ENCODE data around the gene LCN10.
"Not testable (repeated sequence)": the region's sequence is repeated elsewhere in the genome, so short reads cannot be mapped to it uniquely, and the experiment has no call there.

LCN10 gene

DNA sequence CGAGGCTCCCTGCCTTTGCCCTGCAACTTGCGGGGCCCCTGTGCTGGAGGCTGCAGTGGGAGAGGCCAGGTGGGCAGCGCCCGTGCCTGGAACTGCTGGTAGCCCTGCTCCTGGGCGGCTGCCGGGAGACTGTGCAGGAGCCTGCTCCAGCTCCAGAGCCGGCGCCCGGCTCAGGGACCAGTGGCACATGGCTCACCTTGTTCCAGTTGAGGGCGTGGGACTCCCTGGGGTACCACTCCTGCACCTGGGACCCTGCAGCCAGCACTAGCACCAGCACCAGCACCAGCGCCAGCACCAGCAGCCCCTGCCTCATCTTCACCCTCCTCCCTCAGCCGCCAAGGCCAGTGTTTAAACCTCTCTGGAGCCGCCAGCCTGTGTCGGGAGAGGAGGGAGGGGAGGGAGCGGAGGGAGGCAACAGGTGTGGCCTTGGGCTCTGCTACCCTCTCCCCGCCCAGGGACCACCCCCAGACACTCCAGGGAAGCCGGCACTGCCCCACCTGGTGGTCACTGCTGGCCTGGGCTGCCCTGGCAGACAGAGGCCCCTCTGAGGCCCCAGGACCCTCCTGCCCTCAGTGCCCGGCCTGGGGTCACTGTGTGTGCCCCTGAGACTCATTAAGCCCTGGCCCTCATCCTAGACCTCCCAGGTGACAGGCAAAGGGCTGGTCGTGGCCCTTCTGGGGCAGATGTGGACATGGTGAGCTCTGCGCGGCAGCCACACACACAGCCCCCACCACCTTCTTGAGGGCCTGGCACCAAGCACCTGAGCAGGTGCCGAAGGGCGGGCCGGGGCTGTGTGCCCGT lies at the start of gene LCN10:
Gene LCN10, minus strand, starts transcription at position 350 of the 801 bp plus-strand sequence. Its CDS starts 37 bp downstream, at position 313.
- no peak for DNase-seq

DNA sequence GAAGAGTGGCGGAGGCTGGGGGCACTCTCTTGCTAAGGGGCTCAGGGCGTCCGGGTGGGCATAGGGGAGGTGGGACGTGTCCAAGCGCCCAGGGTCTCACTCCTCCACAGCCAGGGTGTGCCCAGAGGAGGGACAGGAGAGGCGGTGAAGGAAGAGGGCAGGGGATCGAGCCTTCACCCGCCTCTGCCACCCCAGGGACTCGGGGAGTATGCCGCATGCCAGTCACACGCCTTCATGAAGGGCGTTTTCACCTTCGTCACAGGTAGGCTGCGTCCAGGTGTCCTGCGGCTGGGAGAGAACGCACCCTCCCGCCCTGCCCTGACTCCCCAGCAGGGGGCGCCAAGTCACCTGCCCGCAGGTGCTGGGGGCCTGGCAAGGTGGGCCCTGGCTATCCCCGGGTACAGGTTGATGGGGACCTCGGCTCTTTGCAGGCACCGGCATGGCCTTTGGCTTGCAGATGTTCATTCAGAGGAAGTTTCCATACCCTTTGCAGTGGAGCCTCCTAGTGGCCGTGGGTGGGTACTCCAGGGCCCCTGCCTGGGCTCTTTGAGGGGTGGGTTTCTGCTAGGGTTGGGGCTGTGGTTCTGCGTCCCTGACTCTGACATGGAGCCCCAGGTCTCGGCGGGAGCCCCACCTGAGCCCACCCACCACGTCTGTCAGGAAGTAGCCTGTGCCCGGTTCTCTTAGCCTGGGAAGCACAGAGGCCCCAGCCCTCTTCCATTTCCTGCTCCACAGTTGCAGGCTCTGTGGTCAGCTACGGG lies 49.0 kb upstream of the LCN10 start:
- no peak for DNase-seq

- DNase-seq: peak; percentile 100
These were observed 48.1 kb upstream of the LCN10 start, which contains the start of gene TMEM141 for GRCh38 chr9:136790640-136791515. TSS of gene TMEM141 (plus strand) at chr9:136791344. CDS start at chr9:136791371, 27 bp downstream.

DNA sequence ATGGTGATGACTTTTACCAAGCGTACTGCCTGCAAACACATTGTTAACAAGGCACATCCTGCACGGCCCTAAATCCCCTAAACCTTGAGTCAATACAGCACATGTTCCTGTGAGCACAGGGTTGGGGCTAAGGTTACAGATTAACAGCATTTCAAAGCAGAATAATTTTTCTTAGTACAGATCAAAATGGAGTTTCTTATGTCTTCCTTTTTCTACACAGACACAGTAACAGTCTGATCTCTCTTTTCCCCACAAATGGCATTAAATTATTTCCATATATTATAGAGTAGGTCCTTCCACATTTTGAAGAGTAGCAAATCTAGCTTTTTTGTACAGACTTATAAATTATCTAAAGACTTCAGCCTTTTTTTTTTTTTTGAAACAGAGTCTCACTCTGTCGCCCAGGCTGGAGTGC lies 46.8 kb upstream of the LCN10 start:
- no peak for DNase-seq

DNA sequence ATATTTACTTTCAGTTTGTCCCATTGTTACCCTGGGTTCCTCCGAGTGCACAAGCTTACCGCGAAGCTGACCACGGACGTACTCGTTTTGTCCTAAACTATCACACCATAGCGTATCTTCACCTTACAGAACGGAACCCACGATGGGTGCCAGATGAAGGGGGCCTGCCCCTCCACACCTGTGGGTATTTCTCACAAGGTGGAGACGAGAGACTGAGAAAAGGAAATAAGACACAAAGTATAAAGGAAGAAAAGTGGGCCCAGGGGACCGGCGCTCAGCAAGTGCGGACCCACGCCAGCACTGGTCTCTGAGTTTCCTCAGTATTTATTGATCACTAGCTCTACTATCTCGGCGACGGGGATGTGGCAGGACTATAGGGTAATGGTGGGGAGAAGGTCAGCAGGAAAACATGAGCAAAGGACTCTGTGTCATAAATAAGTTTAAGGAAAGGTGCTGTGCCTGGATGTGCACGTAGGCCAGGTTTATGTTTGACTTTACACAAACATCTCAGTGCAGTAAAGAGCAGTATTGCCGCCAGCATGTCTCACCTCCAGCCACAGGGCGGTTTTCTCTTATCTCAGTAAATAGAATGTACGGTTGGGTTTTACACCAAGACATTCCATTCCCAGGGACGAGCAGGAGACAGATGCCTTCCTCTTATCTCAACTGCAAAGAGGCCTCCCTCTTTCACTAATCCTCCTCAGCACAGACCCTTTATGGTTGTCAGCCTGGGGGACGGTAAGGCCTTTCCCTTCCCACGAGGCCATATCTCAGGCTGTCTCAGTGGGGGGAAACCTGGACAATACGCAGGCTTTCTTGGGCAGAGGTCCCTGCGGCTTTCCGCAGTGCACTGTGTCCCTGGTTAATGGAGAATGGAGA lies 46.1 kb upstream of the LCN10 start:
- DNase-seq: not testable (repeated sequence)

- DNase-seq: peak; percentile 62 to 65
These were observed 45.1 kb upstream of the LCN10 start for GRCh38 chr9:136787690-136788400.

DNA sequence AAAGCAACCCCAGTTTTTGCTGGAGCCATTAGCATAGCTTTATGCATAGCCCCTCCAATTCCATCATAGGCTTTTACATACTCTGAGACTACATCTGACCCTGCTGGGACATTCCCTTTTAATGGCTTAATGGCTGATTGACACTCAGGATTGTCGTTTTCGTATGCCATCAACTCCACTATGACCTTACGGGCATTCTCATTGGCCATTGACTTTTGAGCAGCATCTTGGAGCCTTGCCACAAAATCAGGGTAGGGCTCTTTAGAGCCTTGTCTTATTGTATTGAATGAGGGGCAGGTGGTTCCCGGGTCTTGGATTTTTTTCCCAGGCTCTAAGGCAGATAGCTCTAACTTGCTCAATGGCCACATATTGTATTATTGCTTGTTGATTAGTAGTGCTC lies 44.2 kb upstream of the LCN10 start:
- DNase-seq: not testable (repeated sequence)

GRCh38 chr9:136786451-136786850 lies 43.7 kb upstream of the LCN10 start:
- DNase-seq: peak; percentile 57 to 60

DNA sequence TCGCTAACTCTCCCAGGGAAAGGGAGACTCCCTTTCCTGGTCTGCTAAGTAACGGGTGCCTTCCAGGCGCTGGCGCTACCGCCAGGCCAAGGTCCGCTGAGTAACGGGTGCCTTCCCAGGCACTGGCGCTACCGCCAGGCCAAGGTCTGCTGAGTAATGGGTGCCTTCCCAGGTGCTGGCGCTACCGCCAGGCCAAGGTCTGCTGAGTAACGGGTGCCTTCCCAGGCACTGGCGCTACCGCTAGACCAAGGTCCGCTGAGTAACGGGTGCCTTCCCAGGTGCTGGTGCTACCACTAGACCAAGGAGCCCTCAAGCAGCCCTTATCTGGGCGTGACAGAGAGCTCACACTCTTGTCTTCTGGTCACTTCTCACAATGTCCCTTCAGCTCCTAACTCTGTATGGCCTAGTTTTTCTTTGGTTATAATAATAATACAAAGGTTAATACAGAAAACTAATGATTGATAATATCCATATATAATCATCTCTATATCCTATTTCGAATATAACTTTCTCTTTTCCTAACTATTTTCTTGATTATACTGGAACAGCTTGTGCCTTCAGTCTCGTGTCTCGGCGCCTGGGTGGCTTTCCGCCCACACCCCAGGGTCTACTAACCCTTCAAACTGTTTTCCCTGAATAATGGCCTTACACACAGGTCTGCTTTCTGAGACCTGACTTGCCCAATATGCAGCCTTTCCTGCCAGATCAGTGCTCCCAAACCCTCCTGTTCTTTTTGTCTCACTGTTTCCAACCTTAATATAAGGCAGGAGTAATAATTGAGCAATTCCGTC lies 43.0 kb upstream of the LCN10 start:
- not testable (repeated sequence) for DNase-seq

- DNase-seq: no peak
These were observed 42.2 kb upstream of the LCN10 start for GRCh38 chr9:136784997-136785361.

DNA sequence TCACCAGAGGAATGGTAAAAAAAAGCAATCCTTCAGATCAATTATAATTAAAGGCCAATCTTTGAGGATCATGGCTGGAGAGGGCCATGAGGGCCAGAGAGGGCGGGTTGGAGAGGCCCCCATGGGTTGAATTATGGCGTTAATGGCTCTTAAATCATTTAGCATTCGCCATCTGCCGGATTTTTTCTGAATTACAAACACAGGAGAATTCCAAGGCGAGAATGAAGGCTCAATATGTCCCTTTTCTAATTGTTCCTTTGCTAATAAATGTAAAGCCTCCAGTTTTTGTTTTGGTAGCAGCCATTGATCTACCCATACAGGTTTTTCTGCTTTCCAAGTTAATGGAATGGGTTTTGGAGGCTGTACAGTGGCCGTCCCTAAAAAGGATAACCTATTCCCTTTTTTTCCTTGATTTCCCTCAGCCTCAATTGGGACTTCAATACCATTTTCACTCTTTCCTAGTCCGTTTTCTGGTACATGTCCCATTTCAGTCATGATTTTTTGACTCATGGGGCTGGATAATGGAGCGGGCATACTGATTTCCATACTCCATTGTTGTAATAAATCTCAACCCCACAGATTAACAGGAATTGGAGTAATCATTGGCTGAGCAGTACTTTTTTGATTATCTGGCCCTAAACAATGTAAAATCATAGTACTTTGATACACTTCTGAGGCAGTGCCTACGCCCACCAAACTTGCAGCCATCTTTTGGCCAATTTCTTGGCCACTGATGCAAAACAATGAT lies 41.7 kb upstream of the LCN10 start:
- no peak for DNase-seq

- no peak for DNase-seq
These were observed 39.7 kb upstream of the LCN10 start for GRCh38 chr9:136782452-136782851.

GRCh38 chr9:136779808-136780207 lies 37.1 kb upstream of the LCN10 start:
- DNase-seq: no peak

DNA sequence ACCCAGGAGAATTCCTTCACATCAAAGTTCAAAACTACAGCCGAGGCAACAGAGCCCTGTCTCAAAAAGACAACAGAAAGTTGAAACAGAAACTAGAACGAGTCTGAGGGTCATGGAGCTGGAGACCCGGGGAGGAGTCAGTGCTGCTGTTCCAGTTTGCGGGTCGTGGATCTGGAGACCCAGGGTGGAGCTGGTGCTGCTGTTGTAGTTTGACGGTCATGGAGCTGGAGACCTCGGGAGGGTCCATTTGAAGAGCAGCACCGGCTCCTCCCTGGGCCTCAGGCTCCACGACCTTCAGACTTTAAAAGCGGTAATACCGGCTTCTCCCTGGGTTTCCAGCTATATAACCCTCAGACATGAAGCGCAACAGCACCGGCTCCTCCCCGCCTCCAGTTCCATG lies 34.6 kb upstream of the LCN10 start:
- no peak for DNase-seq

DNA sequence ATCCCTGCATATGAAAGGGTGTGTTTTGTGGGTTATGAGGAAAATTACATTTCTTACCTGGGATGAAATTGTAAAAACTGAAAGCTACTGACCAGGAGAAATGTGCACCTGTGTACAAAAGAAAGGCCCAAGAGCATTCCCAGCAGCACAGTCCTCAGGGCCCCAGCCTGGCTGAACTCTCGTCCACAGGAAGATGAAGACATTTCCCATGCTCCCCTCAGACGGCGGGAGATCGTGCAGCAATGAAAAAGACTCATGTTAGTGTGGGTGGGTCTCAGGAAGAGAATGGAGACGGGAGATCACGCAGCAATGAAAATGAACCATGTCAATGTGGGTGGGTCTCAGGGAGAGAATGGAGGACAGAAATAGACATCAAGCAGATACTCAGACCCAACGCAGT lies 34.2 kb upstream of the LCN10 start:
- no peak for DNase-seq

DNA sequence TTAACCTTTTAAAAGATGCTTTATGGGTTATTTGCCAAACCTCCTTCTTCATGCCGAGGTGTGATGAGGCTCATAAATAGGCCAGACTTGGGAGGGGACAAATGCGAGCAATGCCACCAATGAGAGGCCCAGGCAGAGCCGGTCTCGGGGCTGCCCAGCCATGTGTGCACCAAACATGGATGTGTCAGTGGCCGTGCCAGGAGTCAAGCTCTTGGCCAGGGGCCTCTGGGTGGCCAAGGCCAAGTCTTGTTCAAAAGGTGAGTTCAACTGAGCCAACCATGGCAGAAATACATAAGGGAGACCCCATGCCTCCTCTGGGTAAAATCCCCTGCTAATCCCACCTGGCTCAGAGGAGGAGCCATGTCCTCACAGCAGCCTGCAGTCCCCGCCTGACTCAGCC lies 32.5 kb upstream of the LCN10 start:
- no peak for DNase-seq

DNA sequence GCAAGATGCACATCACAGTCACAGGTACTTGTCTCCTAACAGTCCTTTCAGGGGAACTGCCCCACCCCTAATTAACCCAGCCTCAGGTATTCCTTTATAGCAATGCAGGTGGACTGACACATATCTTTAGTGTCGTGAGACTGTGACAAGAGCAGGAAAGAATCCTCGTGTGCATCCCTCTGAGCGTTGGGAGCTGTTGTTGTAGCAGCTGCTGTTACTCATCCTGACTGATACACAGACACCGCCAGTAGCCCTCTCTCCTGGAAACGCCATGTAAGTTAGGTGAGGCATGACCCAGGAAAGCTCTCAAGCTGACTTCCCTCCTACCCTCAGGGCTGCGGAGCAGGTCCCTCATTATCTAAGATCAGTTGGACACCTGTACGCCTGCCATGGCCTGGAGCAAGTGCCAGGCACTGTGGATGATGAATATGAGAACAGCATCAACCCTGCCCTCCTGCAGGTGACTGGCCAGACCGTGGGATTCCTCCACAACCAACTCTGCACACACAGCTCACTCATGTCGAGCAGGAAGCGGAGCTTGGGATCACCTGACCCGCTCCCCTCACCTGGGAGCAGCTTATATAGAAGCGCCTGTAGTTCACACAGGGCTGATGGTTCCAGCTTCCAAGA lies 31.8 kb upstream of the LCN10 start:
- DNase-seq: no peak

DNA sequence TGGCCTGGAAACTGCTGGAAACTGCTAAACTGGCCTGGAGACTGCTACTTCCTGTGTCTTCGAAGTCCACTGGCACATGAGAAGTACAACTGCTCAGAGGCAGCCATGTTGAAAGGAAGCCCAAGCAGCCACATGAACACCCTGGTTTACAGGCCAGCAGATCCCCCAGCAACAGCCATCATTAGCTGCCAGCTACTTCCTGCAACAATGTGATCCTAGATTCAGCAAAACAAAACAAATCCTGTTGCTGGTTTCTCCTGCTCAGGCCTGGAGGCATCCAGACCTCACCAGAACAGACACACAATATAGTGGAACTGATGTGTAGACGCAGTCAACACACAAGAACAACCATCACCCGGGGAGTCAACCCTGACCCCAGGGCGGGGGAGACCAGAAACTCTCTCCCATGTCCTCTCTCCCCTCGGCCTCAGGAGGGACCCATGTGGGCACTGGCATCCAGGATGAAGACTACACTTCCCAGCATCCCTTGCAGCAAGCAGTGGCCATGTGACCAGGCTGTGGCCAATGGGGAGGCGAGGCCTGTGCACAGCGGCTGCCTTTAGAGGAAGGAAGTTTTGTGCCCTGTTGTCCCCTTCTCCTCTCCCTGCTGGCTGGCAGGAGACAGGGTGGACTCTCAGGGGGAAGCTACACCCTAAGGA lies 30.8 kb upstream of the LCN10 start:
- DNase-seq: no peak

Data from hippocampal formation (tissue), 2 donors.